LNCaP clone FGC (cell line): ENCODE results near the gene TAMALIN.

Experiments
- DNase-seq: peaks from one replicate; pipeline ENCODE4 v3.0.0-alpha.2; 2011; ENCODE audit warnings: low read depth
- H3K4me3 ChIP-seq: 2 replicates; pipeline ENCODE4 v1.5.1; 2011; ENCODE audit warnings: mild to moderate bottlenecking, low read depth, low read length, control low read depth
- CTCF ChIP-seq: IDR thresholded peaks from 2 replicates; pipeline ENCODE4 v1.5.1; 2012; ENCODE audit warnings: mild to moderate bottlenecking; ENCODE audit not compliant: control insufficient read depth, insufficient read depth; ENCODE audit errors: extremely low read depth

TAMALIN gene

GRCh38 chr12:52005903-52006703 is 643 bp upstream of the TAMALIN start:
- no peak for DNase-seq
- no peak overlapping the region for H3K4me3 ChIP-seq
- TF ChIP-seq CTCF, result no peak

- TF ChIP-seq CTCF, result no peak
- DNase-seq, result no peak
- H3K4me3 ChIP-seq, result no peak overlapping the region
Observed at GRCh38 chr12:52007158-52007921, 594 bp downstream of the TAMALIN start.

- no peak for TF ChIP-seq CTCF
- H3K4me3 ChIP-seq, result no peak overlapping the region
- no peak for DNase-seq
Observed at GRCh38 chr12:52007982-52008510, 1.3 kb downstream of the TAMALIN start.

GRCh38 chr12:52009081-52009751 is 2.5 kb downstream of the TAMALIN start:
- no peak overlapping the region for H3K4me3 ChIP-seq
- no peak for DNase-seq
- TF ChIP-seq CTCF, result no peak

GRCh38 chr12:52010152-52010622 is 3.4 kb downstream of the TAMALIN start:
- no peak for DNase-seq
- TF ChIP-seq CTCF, result no peak
- 0 out of 2 replicates have a peak overlapping the region, but pooled peaks have one; percentile 14 for H3K4me3 ChIP-seq

GRCh38 chr12:52010692-52011601 is 4.2 kb downstream of the TAMALIN start:
- H3K4me3 ChIP-seq, result no peak overlapping the region
- no peak for DNase-seq
- TF ChIP-seq CTCF, result no peak
